ENCODE measurements around the gene TRAF5.

DNA sequence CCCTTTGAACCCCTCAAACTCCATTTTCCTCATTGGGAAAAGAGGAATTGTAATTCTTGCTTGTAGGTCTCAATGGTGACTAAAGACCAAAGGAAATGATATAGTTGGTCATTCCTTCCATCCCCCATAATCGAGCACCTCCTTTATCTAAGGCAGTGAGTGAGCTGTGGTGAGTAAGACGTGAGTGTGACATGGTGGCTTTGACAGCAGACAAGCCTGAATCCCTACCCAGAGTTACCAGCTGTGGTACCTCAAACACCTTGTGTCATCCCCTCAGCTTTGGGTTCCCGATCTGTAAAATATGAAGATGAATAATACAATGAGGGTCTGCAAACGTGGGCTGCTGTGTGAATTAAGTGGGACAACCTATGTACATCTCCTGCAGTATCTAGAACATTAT lies 8.4 kb downstream of the TRAF5 start:
- TF ChIP-seq, protein P1, sequence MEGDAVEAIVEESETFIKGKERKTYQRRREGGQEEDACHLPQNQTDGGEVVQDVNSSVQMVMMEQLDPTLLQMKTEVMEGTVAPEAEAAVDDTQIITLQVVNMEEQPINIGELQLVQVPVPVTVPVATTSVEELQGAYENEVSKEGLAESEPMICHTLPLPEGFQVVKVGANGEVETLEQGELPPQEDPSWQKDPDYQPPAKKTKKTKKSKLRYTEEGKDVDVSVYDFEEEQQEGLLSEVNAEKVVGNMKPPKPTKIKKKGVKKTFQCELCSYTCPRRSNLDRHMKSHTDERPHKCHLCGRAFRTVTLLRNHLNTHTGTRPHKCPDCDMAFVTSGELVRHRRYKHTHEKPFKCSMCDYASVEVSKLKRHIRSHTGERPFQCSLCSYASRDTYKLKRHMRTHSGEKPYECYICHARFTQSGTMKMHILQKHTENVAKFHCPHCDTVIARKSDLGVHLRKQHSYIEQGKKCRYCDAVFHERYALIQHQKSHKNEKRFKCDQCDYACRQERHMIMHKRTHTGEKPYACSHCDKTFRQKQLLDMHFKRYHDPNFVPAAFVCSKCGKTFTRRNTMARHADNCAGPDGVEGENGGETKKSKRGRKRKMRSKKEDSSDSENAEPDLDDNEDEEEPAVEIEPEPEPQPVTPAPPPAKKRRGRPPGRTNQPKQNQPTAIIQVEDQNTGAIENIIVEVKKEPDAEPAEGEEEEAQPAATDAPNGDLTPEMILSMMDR (IDR thresholded peaks at IDR 0.05), result no peak
- TF ChIP-seq, protein P2, sequence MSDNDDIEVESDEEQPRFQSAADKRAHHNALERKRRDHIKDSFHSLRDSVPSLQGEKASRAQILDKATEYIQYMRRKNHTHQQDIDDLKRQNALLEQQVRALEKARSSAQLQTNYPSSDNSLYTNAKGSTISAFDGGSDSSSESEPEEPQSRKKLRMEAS (CRISPR knock-in tag; IDR thresholded peaks at IDR 0.05), result no peak
- TF ChIP-seq GABPB1 (CRISPR knock-in tag; IDR thresholded peaks at IDR 0.05) (no peak), ESRRA (CRISPR knock-in tag; IDR thresholded peaks at IDR 0.05; ENCODE audit: borderline replicate concordance) (no peak), USF2 (CRISPR knock-in tag; IDR thresholded peaks at IDR 0.05) (no peak), SMAD3 (CRISPR knock-in tag; IDR thresholded peaks at IDR 0.05; ENCODE audit: borderline replicate concordance) (no peak), ELF4 (CRISPR knock-in tag; IDR thresholded peaks at IDR 0.05; ENCODE audit: low read depth) (no peak), CREM (CRISPR knock-in tag; IDR thresholded peaks at IDR 0.05) (no peak), TP53 (CRISPR knock-in tag; IDR thresholded peaks at IDR 0.05) (no peak), ZNF138 (CRISPR knock-in tag; conservative IDR thresholded peaks at IDR 0.05) (no peak)
- TF ChIP-seq, protein P3, sequence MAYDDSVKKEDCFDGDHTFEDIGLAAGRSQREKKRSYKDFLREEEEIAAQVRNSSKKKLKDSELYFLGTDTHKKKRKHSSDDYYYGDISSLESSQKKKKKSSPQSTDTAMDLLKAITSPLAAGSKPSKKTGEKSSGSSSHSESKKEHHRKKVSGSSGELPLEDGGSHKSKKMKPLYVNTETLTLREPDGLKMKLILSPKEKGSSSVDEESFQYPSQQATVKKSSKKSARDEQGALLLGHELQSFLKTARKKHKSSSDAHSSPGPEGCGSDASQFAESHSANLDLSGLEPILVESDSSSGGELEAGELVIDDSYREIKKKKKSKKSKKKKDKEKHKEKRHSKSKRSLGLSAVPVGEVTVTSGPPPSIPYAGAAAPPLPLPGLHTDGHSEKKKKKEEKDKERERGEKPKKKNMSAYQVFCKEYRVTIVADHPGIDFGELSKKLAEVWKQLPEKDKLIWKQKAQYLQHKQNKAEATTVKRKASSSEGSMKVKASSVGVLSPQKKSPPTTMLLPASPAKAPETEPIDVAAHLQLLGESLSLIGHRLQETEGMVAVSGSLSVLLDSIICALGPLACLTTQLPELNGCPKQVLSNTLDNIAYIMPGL (CRISPR knock-in tag; IDR thresholded peaks at IDR 0.05), result no peak
